ENCODE results near the gene PRR5L.

Gene PRR5L

GRCh38 chr11:36380296-36381014 lies 84.4 kb downstream of the PRR5L start:
- Histone ChIP-seq H3K9ac (ENCODE audit: low read length) (no peak overlapping the region), H3K4me1 (ENCODE audit: control insufficient read depth, insufficient read depth, low read length) (no peaks in the 10 kb centered on the region), H3K27me3 (ENCODE audit: control insufficient read depth, insufficient read depth, low read length) (no peaks in the 10 kb centered on the region), H3K4me3 (ENCODE audit: low read length) (peak overlapping the region; percentile 46), H3K36me3 (ENCODE audit: control insufficient read depth, insufficient read depth, low read length) (peaks cover 4% of the 10 kb centered on the region), H3K27ac (ENCODE audit: low read depth, low read length) (no peak overlapping the region)

GRCh38 chr11:36381015-36381360 lies 84.9 kb downstream of the PRR5L start:
- H3K4me1 ChIP-seq (ENCODE audit: control insufficient read depth, insufficient read depth, low read length), result no peaks in the 10 kb centered on the region
- H3K9ac ChIP-seq (ENCODE audit: low read length), result no peak overlapping the region
- no peaks in the 10 kb centered on the region for H3K27me3 ChIP-seq (ENCODE audit: control insufficient read depth, insufficient read depth, low read length)
- H3K4me3 ChIP-seq (ENCODE audit: low read length), result no peak overlapping the region
- H3K36me3 ChIP-seq (ENCODE audit: control insufficient read depth, insufficient read depth, low read length), result peaks cover 4% of the 10 kb centered on the region
- no peak overlapping the region for H3K27ac ChIP-seq (ENCODE audit: low read depth, low read length)

GRCh38 chr11:36383195-36383594 lies 87.1 kb downstream of the PRR5L start:
- Histone ChIP-seq H3K27ac (ENCODE audit: low read depth, low read length) (no peak overlapping the region), H3K27me3 (ENCODE audit: control insufficient read depth, insufficient read depth, low read length) (no peaks in the 10 kb centered on the region), H3K4me1 (ENCODE audit: control insufficient read depth, insufficient read depth, low read length) (no peaks in the 10 kb centered on the region), H3K9ac (ENCODE audit: low read length) (no peak overlapping the region), H3K4me3 (ENCODE audit: low read length) (no peak overlapping the region), H3K36me3 (ENCODE audit: control insufficient read depth, insufficient read depth, low read length) (peaks cover 2% of the 10 kb centered on the region)

GRCh38 chr11:36385121-36385970 lies 89.3 kb downstream of the PRR5L start:
- H3K36me3 ChIP-seq (ENCODE audit: control insufficient read depth, insufficient read depth, low read length), result no peaks in the 10 kb centered on the region
- no peak overlapping the region for H3K4me3 ChIP-seq (ENCODE audit: low read length)
- no peak overlapping the region for H3K27ac ChIP-seq (ENCODE audit: low read depth, low read length)
- H3K9ac ChIP-seq (ENCODE audit: low read length), result no peak overlapping the region
- H3K27me3 ChIP-seq (ENCODE audit: control insufficient read depth, insufficient read depth, low read length), result no peaks in the 10 kb centered on the region
- no peaks in the 10 kb centered on the region for H3K4me1 ChIP-seq (ENCODE audit: control insufficient read depth, insufficient read depth, low read length)

GRCh38 chr11:36386411-36386810 lies 90.3 kb downstream of the PRR5L start:
- Histone ChIP-seq H3K9ac (ENCODE audit: low read length) (no peak overlapping the region), H3K27ac (ENCODE audit: low read depth, low read length) (no peak overlapping the region), H3K4me3 (ENCODE audit: low read length) (no peak overlapping the region)

GRCh38 chr11:36388071-36388470 lies 92.0 kb downstream of the PRR5L start:
- Histone ChIP-seq H3K4me1 (ENCODE audit: control insufficient read depth, insufficient read depth, low read length) (no peaks in the 10 kb centered on the region), H3K27ac (ENCODE audit: low read depth, low read length) (no peak overlapping the region), H3K9ac (ENCODE audit: low read length) (no peak overlapping the region), H3K4me3 (ENCODE audit: low read length) (no peak overlapping the region), H3K27me3 (ENCODE audit: control insufficient read depth, insufficient read depth, low read length) (no peaks in the 10 kb centered on the region), H3K36me3 (ENCODE audit: control insufficient read depth, insufficient read depth, low read length) (no peaks in the 10 kb centered on the region)

More at GRCh38 chr11:36386411-36386810, 90.3 kb downstream of the PRR5L start:
- Histone ChIP-seq H3K36me3 (ENCODE audit: control insufficient read depth, insufficient read depth, low read length) (no peaks in the 10 kb centered on the region), H3K4me1 (ENCODE audit: control insufficient read depth, insufficient read depth, low read length) (no peaks in the 10 kb centered on the region), H3K27me3 (ENCODE audit: control insufficient read depth, insufficient read depth, low read length) (no peaks in the 10 kb centered on the region)

- Histone ChIP-seq H3K9ac (ENCODE audit: low read length) (no peak overlapping the region), H3K36me3 (ENCODE audit: control insufficient read depth, insufficient read depth, low read length) (no peaks in the 10 kb centered on the region), H3K27me3 (ENCODE audit: control insufficient read depth, insufficient read depth, low read length) (no peaks in the 10 kb centered on the region), H3K4me1 (ENCODE audit: control insufficient read depth, insufficient read depth, low read length) (no peaks in the 10 kb centered on the region), H3K4me3 (ENCODE audit: low read length) (no peak overlapping the region), H3K27ac (ENCODE audit: low read depth, low read length) (no peak overlapping the region)
These were observed 92.9 kb downstream of the PRR5L start for GRCh38 chr11:36388951-36389350.

GRCh38 chr11:36389811-36390210 lies 93.7 kb downstream of the PRR5L start:
- Histone ChIP-seq H3K4me3 (ENCODE audit: low read length) (no peak overlapping the region), H3K27ac (ENCODE audit: low read depth, low read length) (no peak overlapping the region), H3K27me3 (ENCODE audit: control insufficient read depth, insufficient read depth, low read length) (no peaks in the 10 kb centered on the region), H3K36me3 (ENCODE audit: control insufficient read depth, insufficient read depth, low read length) (no peaks in the 10 kb centered on the region), H3K4me1 (ENCODE audit: control insufficient read depth, insufficient read depth, low read length) (no peaks in the 10 kb centered on the region), H3K9ac (ENCODE audit: low read length) (no peak overlapping the region)

- H3K4me1 ChIP-seq (ENCODE audit: control insufficient read depth, insufficient read depth, low read length), result no peaks in the 10 kb centered on the region
- H3K36me3 ChIP-seq (ENCODE audit: control insufficient read depth, insufficient read depth, low read length), result no peaks in the 10 kb centered on the region
- H3K4me3 ChIP-seq (ENCODE audit: low read length), result no peak overlapping the region
- H3K9ac ChIP-seq (ENCODE audit: low read length), result no peak overlapping the region
- no peaks in the 10 kb centered on the region for H3K27me3 ChIP-seq (ENCODE audit: control insufficient read depth, insufficient read depth, low read length)
- no peak overlapping the region for H3K27ac ChIP-seq (ENCODE audit: low read depth, low read length)
These were observed 94.9 kb downstream of the PRR5L start for GRCh38 chr11:36390963-36391471.

- Histone ChIP-seq H3K9ac (ENCODE audit: low read length) (no peak overlapping the region), H3K36me3 (ENCODE audit: control insufficient read depth, insufficient read depth, low read length) (no peaks in the 10 kb centered on the region), H3K4me1 (ENCODE audit: control insufficient read depth, insufficient read depth, low read length) (no peaks in the 10 kb centered on the region), H3K27ac (ENCODE audit: low read depth, low read length) (no peak overlapping the region), H3K4me3 (ENCODE audit: low read length) (no peak overlapping the region), H3K27me3 (ENCODE audit: control insufficient read depth, insufficient read depth, low read length) (no peaks in the 10 kb centered on the region)
These were observed 96.1 kb downstream of the PRR5L start for GRCh38 chr11:36392196-36392595.

- no peak overlapping the region for H3K27ac ChIP-seq (ENCODE audit: low read depth, low read length)
- no peaks in the 10 kb centered on the region for H3K27me3 ChIP-seq (ENCODE audit: control insufficient read depth, insufficient read depth, low read length)
- H3K4me3 ChIP-seq (ENCODE audit: low read length), result no peak overlapping the region
- H3K36me3 ChIP-seq (ENCODE audit: control insufficient read depth, insufficient read depth, low read length), result no peaks in the 10 kb centered on the region
- H3K4me1 ChIP-seq (ENCODE audit: control insufficient read depth, insufficient read depth, low read length), result no peaks in the 10 kb centered on the region
- no peak overlapping the region for H3K9ac ChIP-seq (ENCODE audit: low read length)
These were observed 98.0 kb downstream of the PRR5L start for GRCh38 chr11:36394056-36394455.

GRCh38 chr11:36394926-36395325 lies 98.8 kb downstream of the PRR5L start:
- H3K9ac ChIP-seq (ENCODE audit: low read length), result no peak overlapping the region
- H3K36me3 ChIP-seq (ENCODE audit: control insufficient read depth, insufficient read depth, low read length), result no peaks in the 10 kb centered on the region
- no peaks in the 10 kb centered on the region for H3K4me1 ChIP-seq (ENCODE audit: control insufficient read depth, insufficient read depth, low read length)
- H3K27me3 ChIP-seq (ENCODE audit: control insufficient read depth, insufficient read depth, low read length), result no peaks in the 10 kb centered on the region
- no peak overlapping the region for H3K4me3 ChIP-seq (ENCODE audit: low read length)
- H3K27ac ChIP-seq (ENCODE audit: low read depth, low read length), result no peak overlapping the region
